Measurements from ENCODE around the gene CDC14A.

CDC14A gene

DNA sequence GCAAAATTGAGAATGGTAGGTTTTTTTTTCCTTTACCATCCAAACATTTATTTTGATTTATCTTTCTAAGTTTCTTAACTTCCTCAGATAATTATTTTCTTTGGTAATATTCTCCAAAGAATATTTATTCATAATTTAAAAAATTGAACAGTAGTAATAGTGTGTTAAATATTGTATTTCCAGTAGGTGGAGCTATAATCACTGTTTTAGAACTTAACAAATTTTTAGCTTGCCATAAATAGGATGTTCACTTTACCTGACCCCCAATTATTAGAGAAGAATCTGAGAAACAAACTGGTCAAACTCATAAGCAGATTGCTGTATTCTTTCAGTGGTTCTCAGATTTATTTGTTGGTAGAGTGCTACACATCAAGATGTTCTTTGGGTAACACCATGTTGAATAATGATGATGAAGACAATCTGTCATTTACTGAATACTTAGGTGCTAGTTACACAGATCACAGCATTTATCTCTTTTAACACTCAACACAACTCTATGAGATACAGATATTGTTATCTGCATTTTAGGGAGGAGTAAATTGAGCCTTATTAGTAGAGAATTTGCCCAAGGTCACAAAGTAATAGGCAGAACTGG, 103.3 kb downstream of the CDC14A start:
- DNase-seq = peak in 2 of 4 experiments; percentile 41 to 64

- no peak for DNase-seq
Measured at GRCh38 chr1:100456880-100457279, 104.6 kb downstream of the CDC14A start.

GRCh38 chr1:100457683-100458082, 105.4 kb downstream of the CDC14A start:
- DNase-seq = no peak

DNA sequence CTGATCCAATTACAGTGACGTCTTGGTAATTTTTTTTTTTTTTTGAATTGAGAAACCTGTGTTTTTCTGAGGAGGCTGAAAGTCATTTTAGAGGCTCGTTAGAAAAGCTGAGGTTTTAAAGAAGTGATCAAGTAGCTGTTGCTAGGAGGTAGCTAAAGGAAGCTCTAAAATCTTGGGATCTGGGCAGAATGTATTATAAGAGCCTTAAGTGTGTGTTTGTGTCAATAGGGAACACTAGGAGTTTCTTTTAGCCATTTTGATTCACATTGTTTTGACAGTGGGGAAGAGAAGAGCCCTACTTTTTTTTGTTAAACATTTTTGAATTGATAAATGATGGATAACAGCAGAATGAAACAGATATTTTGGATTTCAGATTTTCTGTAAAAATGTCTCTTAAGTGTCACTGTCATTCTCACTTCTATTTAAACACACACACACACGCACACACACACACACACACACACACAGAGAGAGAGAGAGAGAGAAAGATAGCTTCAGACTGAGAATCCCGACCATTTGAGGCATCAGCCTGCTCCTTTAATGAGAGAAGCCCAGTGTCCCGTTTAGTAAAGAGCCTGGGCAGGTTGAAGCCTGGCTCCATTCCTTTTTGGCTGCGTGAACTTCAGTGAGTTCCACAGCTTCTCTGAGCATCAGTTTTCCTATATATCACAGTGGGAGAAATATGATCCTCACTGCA, 106.5 kb downstream of the CDC14A start:
- no peak for DNase-seq

- DNase-seq = peak; percentile 70 to 83 (median 76)
Measured at GRCh38 chr1:100459358-100460114, 107.2 kb downstream of the CDC14A start.

DNA sequence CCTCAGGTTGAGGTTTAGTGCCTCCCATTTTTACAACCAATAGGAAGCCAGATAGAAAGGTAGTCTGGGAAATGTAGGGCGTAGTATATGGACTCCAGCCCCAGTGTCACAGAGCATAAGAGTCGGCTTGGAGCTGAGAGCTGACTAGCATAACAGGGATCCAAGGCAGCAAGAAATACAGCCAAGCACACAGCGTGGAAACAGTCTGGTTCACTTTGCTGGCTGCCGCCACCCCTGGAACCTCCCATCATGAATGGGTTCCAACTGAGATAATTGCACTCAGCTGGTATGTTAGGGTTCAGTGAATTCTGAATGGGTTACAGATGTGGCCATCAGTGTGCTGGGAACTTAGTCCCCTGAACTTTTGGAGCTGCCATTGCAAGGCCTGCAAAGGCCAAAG, 108.9 kb downstream of the CDC14A start:
- DNase-seq = no peak

DNA sequence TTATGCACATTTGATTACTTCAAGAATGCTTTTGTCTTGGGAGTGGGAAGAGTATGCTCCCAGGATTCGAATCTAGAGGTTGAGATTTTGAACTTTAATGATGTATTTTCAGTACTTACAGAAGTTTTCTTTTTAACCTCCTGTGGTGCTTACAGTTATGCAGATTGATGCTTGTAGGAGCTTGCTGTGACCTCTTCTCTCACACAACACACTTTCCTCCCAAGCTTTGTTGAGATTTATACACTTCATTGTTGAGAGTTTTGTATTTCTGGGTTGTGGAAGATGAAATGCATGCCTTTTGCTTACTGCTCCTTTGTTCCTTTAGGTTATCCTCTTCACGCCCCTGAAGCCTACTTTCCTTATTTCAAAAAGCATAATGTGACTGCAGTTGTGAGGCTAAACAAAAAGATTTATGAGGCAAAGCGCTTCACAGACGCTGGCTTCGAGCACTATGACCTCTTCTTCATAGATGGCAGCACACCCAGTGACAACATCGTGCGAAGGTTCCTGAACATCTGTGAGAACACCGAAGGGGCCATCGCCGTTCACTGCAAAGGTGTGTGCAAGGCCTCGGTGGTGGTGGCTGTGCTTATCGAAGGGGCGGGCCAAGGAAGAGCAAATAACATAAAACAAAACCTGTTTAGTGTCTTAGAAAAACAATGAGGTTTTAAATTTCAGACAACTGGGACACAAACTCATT, 110.2 kb downstream of the CDC14A start:
- no peak for DNase-seq

DNA sequence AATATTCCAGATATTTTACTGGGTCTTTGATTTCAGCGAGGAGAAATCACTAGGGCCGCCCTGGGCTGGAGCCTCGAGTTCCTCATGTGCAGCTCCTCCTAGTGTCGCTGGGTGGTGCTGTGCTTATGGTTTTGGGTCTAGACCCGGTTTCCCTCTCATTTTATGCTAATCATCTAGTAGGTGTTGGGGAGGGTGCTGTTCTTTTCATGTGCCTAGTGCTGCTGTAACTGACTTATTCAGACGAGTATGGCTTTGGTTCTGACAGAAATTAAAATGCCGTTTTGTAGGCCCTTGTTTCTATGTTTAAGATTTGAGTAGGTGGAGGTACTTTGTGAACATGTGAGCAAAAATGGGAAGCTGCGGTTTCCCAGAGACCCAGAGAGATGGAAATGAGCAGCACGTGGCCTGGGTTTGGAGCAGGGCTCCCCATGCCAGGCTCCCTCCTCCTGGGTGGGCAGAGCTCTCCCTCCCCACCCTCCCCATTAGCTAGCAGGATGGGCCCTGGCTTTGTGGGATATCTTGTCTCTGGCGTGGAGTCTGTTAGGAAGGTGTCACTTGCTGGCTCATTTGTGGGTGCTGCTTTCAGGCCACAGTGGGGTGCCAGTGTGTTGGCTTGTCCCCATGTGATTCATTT, 111.6 kb downstream of the CDC14A start:
- peak; percentile 77 to 88 (median 84) for DNase-seq

DNA sequence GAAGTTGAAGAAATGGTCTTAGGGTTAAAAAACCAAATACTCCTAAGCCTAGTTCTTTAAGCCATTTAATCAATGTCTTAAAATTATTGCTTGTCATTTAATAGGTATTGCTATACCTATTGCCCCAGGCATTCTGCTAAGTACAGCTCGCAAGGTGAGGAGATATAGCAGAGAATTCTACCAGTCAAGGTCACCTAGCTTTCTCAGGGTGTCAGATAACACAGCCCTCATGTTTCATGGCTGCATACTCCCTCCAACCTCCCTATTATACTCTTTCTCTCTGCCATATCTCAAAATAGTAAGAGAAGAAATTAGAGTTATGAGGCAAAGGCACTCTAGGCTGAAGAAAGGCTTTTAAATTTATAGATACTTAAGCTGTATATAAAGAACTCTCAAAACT, 117.3 kb downstream of the CDC14A start:
- no peak for DNase-seq

- no peak for DNase-seq
Measured at GRCh38 chr1:100474834-100475233, 122.5 kb downstream of the CDC14A start.

- DNase-seq = no peak
Measured at GRCh38 chr1:100476735-100477290, 124.5 kb downstream of the CDC14A start.

- no peak for DNase-seq
Measured at GRCh38 chr1:100478816-100479215, 126.5 kb downstream of the CDC14A start.

GRCh38 chr1:100479620-100480338, 127.5 kb downstream of the CDC14A start:
- no peak for DNase-seq

GRCh38 chr1:100481303-100481702, 129.0 kb downstream of the CDC14A start:
- DNase-seq = no peak

- no peak for DNase-seq
Measured at GRCh38 chr1:100482167-100482566, 129.9 kb downstream of the CDC14A start.

DNA sequence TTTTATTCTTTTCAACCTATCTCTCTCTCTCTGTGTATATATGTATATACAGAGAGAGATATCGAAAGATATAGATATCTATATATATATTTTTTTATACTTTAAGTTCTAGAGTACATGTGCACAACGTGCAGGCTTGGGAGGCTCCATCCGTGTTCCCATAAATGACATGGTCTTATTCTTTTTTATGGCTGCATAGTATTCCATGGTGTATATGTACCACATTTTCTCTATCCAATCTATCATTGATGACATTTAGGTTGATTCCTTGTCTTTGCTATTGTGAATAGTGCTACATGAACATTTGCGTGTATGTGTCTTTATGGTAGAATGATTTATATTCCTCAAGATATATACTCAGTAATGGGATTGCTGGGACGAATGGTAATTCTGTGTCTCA, 130.4 kb downstream of the CDC14A start:
- no peak for DNase-seq

DNA sequence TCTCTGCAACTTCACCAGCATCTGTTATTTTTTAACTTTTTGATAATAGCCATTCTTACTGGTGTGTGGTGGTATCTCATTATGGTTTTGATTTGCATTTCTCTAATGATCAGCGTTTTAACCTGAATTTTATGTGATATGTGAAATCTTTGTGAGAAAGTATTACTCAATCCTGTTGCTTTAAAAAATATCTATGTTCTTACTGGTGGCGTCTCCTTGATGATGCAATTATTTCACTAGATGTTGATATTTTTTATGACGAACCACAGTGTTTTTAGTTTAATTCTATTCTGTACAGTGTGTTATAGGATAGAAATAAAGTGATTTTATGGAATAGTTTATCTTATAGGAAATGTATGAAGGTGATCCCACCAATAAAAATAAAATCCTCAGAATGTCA, 130.9 kb downstream of the CDC14A start:
- peak in 1 of 4 experiments; percentile 7 for DNase-seq

DNA sequence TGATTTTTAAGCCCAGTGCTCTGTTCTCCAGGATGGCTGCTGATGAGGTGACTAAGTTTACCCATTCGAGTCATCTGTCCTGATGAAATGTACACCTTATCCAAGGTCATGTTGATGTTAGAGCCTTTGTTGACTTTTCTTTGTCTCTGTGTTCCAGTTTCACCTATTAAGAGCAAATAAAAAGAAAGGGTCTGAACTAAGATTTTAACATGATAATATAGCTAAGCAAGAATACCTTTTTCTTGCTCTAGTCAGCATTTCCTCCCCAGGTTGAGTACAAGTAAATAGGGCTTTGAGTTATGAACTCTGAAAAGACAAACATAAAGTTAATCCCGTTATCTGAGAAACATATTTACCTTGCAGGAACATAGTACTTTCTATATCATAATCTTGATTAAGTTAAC, 133.6 kb downstream of the CDC14A start:
- no peak for DNase-seq

GRCh38 chr1:100494393-100495084, 142.2 kb downstream of the CDC14A start:
- DNase-seq = no peak

GRCh38 chr1:100496896-100497295, 144.6 kb downstream of the CDC14A start:
- DNase-seq = no peak

DNA sequence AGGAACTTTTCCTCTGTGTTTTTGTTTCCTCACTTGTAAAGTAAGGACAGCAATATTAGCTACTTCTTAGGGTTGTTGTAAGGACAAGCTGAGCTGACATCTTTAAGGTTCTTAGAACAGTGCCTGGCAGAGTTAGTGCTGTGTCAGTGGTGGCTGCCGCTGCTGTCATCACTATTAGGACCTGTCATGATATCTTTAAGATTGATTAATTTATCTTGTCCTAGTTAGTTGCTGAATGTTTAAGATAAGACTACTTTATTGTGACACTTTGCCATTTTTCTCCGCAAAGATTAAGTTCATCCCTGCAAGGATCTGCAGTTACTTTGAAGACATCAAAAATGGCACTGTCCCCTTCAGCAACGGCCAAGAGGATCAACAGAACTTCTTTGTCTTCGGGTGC, 145.5 kb downstream of the CDC14A start:
- no peak for DNase-seq
